ENCODE results near the gene LHFPL3. TPM values are rescaled to one million over a fixed set of nuclear protein-coding genes. Genes with fewer than 3 reads are reported as not detected.
A peak's percentile ranks its signal among the peaks of the same experiment; 100 is the strongest.

LHFPL3 gene
- total and polyA plus RNA-seq, 9 of the 15 experiments (the other 6 are each of a cell fraction or from before 2014, with no cell fraction given) = 0.21 to 0.52 TPM; not detected in 7

DNA sequence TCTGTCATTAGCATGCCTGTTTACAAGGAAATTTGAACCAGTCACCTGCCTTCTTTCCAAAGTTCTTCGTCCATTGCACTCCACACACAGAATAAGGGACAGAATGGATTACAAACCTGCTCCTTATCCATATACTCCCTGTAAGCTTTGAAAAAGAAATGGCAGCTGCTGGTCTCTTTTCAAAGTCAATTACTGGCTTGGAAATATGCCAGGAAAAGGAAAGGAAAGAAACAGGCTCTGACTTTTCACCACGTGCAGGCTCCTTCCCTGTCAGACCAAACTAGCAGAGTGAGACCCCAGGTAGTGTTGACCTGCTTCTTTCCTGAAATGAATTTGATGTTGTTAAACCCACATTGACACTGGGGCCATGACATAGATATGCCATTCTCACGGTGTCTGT lies 84.5 kb downstream of the LHFPL3 start:
- WGBS (ENCODE audit: insufficient coverage, low coverage, missing lambda C conversion rate) = 3% methylated on average over 3 of the region's 3 CpGs

DNA sequence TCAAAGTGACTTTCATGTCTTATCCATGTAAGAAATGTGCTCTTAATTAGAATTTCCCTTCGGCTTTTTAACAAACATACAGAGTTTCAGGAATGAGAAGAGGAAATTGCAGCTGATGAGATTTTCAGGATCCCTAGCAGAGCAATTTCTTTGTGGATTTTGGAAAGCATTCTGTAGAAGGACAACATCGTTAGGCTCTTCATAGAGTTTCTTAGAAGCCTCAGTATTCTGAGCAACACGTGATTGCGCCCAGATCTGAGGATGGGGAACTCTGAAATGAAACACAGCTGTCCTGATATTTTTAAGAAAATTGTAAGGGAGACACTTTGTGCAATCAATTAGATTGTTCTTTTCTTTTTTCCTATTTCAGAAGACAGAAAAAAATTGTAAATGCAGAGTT lies 85.8 kb downstream of the LHFPL3 start:
- ChIA-PET CTCF (ENCODE audit: low intra/inter-chr PET ratio) (no interaction called here), POLR2A (no interaction called here)
- Histone ChIP-seq H3K27ac (ENCODE audit: extremely low read depth, low read depth, low read length) (no peak overlapping the region), H3K4me3 (no peak overlapping the region), H3K9me1 (ENCODE audit: control insufficient read depth, insufficient read depth, low read length) (no peaks in the 10 kb centered on the region), H3K4me1 (replicated peaks in 1 of 2; ENCODE audit: control insufficient read depth in 2 of 2, insufficient read depth in 2 of 2, low read length in 2 of 2) (no peaks in the 10 kb centered on the region), H3K9me3 (replicated peaks; ENCODE audit: control insufficient read depth, insufficient read depth, low read depth, low read length) (no peaks in the 10 kb centered on the region), H3K9ac (ENCODE audit: insufficient read depth in 1 of 2, low read depth in 2 of 2, low read length in 2 of 2) (no peak overlapping the region), H3K36me3 (ENCODE audit: control insufficient read depth, insufficient read depth, low read length) (no peaks in the 10 kb centered on the region), H4K20me1 (replicated peaks; ENCODE audit: control insufficient read depth, insufficient read depth, low read length) (no peaks in the 10 kb centered on the region), H2AFZ (ENCODE audit: low read depth, low read length) (no peak overlapping the region), H3K79me2 (ENCODE audit: control insufficient read depth, insufficient read depth, low read length) (no peaks in the 10 kb centered on the region), H3K4me2 (ENCODE audit: insufficient read depth, low read length) (no peak overlapping the region), H3K27me3 (ENCODE audit: control insufficient read depth in 2 of 2, insufficient read depth in 2 of 2, low read length in 2 of 2) (peaks cover 0 to 3% of the 10 kb centered on the region in 2 experiments; a peak in 1 of 5 replicates)
- ATAC-seq = no peak
- BruUV-seq (replicated peaks) = no TSS peak
- WGBS (ENCODE audit: insufficient coverage, low coverage, missing lambda C conversion rate) = 1% methylated on average over 4 of the region's 4 CpGs
- no peak for FAIRE-seq
- DNase-seq (ENCODE audit: extremely low read depth in 1 of 4, low spot score in 3 of 4) = no peak
- intact Hi-C loops (cut with micrococcal nuclease) (no loop called here), in situ Hi-C loops (cut with MboI) (no loop called here)
- TF ChIP-seq, protein P1, sequence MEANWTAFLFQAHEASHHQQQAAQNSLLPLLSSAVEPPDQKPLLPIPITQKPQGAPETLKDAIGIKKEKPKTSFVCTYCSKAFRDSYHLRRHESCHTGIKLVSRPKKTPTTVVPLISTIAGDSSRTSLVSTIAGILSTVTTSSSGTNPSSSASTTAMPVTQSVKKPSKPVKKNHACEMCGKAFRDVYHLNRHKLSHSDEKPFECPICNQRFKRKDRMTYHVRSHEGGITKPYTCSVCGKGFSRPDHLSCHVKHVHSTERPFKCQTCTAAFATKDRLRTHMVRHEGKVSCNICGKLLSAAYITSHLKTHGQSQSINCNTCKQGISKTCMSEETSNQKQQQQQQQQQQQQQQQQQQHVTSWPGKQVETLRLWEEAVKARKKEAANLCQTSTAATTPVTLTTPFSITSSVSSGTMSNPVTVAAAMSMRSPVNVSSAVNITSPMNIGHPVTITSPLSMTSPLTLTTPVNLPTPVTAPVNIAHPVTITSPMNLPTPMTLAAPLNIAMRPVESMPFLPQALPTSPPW (CRISPR knock-in tag; IDR thresholded peaks at IDR 0.05) = no peak
- TF ChIP-seq PATZ1 (CRISPR knock-in tag; IDR thresholded peaks at IDR 0.05; ENCODE audit: borderline replicate concordance) (no peak), U2AF1 (optimal IDR thresholded peaks at IDR 0.05; ENCODE audit: low read depth, low read length) (no peak), TARDBP (IDR thresholded peaks at IDR 0.05) (no peak), CHCHD3 (CRISPR knock-in tag; IDR thresholded peaks at IDR 0.05) (no peak)

More for the DNA sequence above, 84.5 kb downstream of the LHFPL3 start:
- BruUV-seq (replicated peaks) = no TSS peak
- H3K36me3 ChIP-seq (ENCODE audit: control insufficient read depth, insufficient read depth, low read length) = no peaks in the 10 kb centered on the region
- in situ Hi-C loops (cut with MboI) (no loop called here), intact Hi-C loops (cut with micrococcal nuclease) (no loop called here)
- H3K4me3 ChIP-seq = no peak overlapping the region
- CTCF ChIA-PET (ENCODE audit: low intra/inter-chr PET ratio) = no interaction called here
- no peaks in the 10 kb centered on the region for H3K79me2 ChIP-seq (ENCODE audit: control insufficient read depth, insufficient read depth, low read length)
- H3K9ac ChIP-seq (ENCODE audit: insufficient read depth in 1 of 2, low read depth in 2 of 2, low read length in 2 of 2) = no peak overlapping the region
- TF ChIP-seq NFIC (IDR thresholded peaks at IDR 0.05) (peak; percentile 38; the same call in 1 of the 2 replicates), ILK (tag; IDR thresholded peaks at IDR 0.05; ENCODE audit: borderline replicate concordance, low read depth) (no peak), ELF2 (CRISPR knock-in tag; IDR thresholded peaks at IDR 0.05) (no peak)
- H3K9me3 ChIP-seq (replicated peaks; ENCODE audit: control insufficient read depth, insufficient read depth, low read depth, low read length) = no peaks in the 10 kb centered on the region
- POLR2A ChIA-PET = no interaction called here
- H3K27ac ChIP-seq (ENCODE audit: extremely low read depth, low read depth, low read length) = no peak overlapping the region
- H3K4me1 ChIP-seq (replicated peaks in 1 of 2; ENCODE audit: control insufficient read depth in 2 of 2, insufficient read depth in 2 of 2, low read length in 2 of 2) = no peaks in the 10 kb centered on the region
- H2AFZ ChIP-seq (ENCODE audit: low read depth, low read length) = no peak overlapping the region
- H4K20me1 ChIP-seq (replicated peaks; ENCODE audit: control insufficient read depth, insufficient read depth, low read length) = no peaks in the 10 kb centered on the region
- no peaks in the 10 kb centered on the region for H3K9me1 ChIP-seq (ENCODE audit: control insufficient read depth, insufficient read depth, low read length)
- ATAC-seq = no peak
- DNase-seq (ENCODE audit: extremely low read depth in 1 of 4, low spot score in 3 of 4) = no peak
- no peak for FAIRE-seq
- H3K27me3 ChIP-seq (ENCODE audit: control insufficient read depth in 2 of 2, insufficient read depth in 2 of 2, low read length in 2 of 2) = peaks cover 0 to 3% of the 10 kb centered on the region in 2 experiments; a peak in 1 of 5 replicates
- H3K4me2 ChIP-seq (ENCODE audit: insufficient read depth, low read length) = no peak overlapping the region

All from K562 (cell line).